Activated naive CD4-positive, alpha-beta T cell treated with anti-CD3 and anti-CD28 coated beads, Interleukin-2, amount 10 ng/mL, durations not matched to agents 7 days and 5 days (primary cell): ENCODE results near the gene CYP27C1.

ENCODE experiments used
- CTCF ChIA-PET: fragments of 350-600 bp; sonication (Branson Sonifier 250); formaldehyde crosslinking; loops from one replicate; lab custom pipeline; 2021; ENCODE audit warnings: antibody characterized with exemption; lab: Charles Lee
- DNase-seq: peaks from one replicate; pipeline ENCODE4 v3.0.0-alpha.2; 2020
- H3K27ac Mint-ChIP-seq: one replicate; pipeline ENCODE4 v1.8.0; 2021; ENCODE audit warnings: mild to moderate bottlenecking, moderate library complexity, mixed read lengths
- H3K27me3 Mint-ChIP-seq: one replicate; pipeline ENCODE4 v1.8.0; 2021; ENCODE audit warnings: mild to moderate bottlenecking, mixed read lengths
- H3K36me3 Mint-ChIP-seq: one replicate; pipeline ENCODE4 v1.8.0; 2021; ENCODE audit warnings: mixed read lengths
- H3K4me1 Mint-ChIP-seq: one replicate; pipeline ENCODE4 v1.8.0; 2021; ENCODE audit warnings: mixed read lengths
- H3K4me3 Mint-ChIP-seq: one replicate; pipeline ENCODE4 v1.8.0; 2021; ENCODE audit warnings: mild to moderate bottlenecking, moderate library complexity, mixed read lengths
- H3K9me3 Mint-ChIP-seq: one replicate; pipeline ENCODE4 v1.8.0; 2021; ENCODE audit warnings: mixed read lengths

CYP27C1 gene

GRCh38 chr2:127176371-127177311 is 43.5 kb downstream of the CYP27C1 start:
- H3K4me1 Mint-ChIP-seq, result no peaks in the 10 kb centered on the region
- H3K27me3 Mint-ChIP-seq, result peaks cover 16% of the 10 kb centered on the region
- CTCF ChIA-PET, result interaction anchor here (1.2 kb wide), 1 partner anchor 21 kb away, joined by 4 read pairs; no protein-coding TSS in a partner anchor
- no peak overlapping the region for H3K27ac Mint-ChIP-seq
- peaks cover 8% of the 10 kb centered on the region for H3K9me3 Mint-ChIP-seq
- no peak for DNase-seq
- no peaks in the 10 kb centered on the region for H3K36me3 Mint-ChIP-seq
- no peak overlapping the region for H3K4me3 Mint-ChIP-seq

DNA sequence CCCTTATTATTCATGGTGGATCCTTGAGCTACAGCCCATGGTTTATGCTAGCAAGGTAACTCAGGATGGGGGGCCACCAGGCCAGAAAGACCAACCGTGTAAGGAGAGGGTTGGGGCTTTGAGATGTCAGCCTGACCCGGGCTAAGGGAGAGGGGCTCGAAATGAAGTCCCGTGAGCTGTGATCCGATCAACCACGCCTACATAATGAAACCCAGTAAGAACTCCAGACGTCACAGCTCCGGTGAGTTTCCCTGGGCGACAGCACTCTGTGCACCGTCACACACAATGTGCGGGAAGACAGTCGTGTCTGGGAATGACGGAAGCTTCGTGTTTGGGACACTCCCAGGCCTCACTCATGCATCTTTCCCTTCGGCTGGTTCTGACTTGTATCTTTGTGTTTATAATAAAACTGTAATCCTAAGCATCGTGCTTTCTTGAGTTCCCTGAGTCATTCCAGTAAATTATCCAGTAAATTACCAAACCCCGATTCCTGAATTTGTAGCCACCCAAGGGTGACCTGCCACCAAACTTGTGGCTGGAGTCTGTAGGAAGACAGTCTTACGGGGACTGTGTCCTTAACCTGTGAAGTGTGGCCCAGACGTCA is 44.2 kb downstream of the CYP27C1 start:
- DNase-seq, result no peak
- no peaks in the 10 kb centered on the region for H3K4me1 Mint-ChIP-seq
- peaks cover 8% of the 10 kb centered on the region for H3K9me3 Mint-ChIP-seq
- CTCF ChIA-PET, result interaction anchor here (1.2 kb wide), 1 partner anchor 22 kb away, joined by 4 read pairs; no protein-coding TSS in a partner anchor
- no peaks in the 10 kb centered on the region for H3K36me3 Mint-ChIP-seq
- H3K27me3 Mint-ChIP-seq, result peaks cover 15% of the 10 kb centered on the region
- H3K27ac Mint-ChIP-seq, result no peak overlapping the region
- no peak overlapping the region for H3K4me3 Mint-ChIP-seq

- no peak for DNase-seq
- H3K27ac Mint-ChIP-seq, result no peak overlapping the region
- no peak overlapping the region for H3K4me3 Mint-ChIP-seq
- H3K9me3 Mint-ChIP-seq, result peaks cover 4% of the 10 kb centered on the region
- H3K27me3 Mint-ChIP-seq, result peaks cover 10% of the 10 kb centered on the region
- no peaks in the 10 kb centered on the region for H3K4me1 Mint-ChIP-seq
- CTCF ChIA-PET, result interaction anchor here (1.2 to 2.4 kb wide), 2 partner anchors 22 to 107 kb away, joined by 4 to 9 read pairs; no protein-coding TSS in a partner anchor
- H3K36me3 Mint-ChIP-seq, result no peaks in the 10 kb centered on the region
Measured at GRCh38 chr2:127175041-127175721, 44.9 kb downstream of the CYP27C1 start.

DNA sequence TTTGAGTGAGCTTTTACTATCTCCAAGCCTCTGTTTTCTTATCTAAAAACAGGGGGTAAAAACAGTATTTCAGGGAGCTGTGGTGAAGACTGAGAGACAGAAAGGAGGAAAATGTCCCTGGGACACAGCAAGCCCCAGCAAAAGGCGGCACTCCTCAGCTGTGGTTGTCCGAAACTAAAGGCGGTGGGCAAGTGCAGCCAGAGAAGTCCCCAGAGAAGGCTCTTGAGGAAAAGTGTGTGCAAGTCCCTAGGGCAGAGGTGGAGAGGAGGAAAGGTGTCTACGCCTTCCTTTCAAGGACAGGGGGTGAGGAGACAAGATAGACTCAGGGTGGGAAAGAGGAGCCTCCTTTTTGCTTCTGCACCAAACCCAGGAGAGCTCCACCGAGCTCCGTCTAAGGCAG is 45.5 kb downstream of the CYP27C1 start:
- Mint-ChIP-seq H3K27me3 (peaks cover 6% of the 10 kb centered on the region), H3K27ac (no peak overlapping the region), H3K36me3 (no peaks in the 10 kb centered on the region), H3K4me1 (no peaks in the 10 kb centered on the region), H3K4me3 (no peak overlapping the region), H3K9me3 (no peaks in the 10 kb centered on the region)
- DNase-seq, result no peak
- CTCF ChIA-PET, result interaction anchor here (2.4 kb wide), 1 partner anchor 107 kb away, joined by 9 read pairs; no protein-coding TSS in a partner anchor

- no peaks in the 10 kb centered on the region for H3K36me3 Mint-ChIP-seq
- DNase-seq, result no peak
Measured at GRCh38 chr2:127174136-127174535, 46.0 kb downstream of the CYP27C1 start.

DNA sequence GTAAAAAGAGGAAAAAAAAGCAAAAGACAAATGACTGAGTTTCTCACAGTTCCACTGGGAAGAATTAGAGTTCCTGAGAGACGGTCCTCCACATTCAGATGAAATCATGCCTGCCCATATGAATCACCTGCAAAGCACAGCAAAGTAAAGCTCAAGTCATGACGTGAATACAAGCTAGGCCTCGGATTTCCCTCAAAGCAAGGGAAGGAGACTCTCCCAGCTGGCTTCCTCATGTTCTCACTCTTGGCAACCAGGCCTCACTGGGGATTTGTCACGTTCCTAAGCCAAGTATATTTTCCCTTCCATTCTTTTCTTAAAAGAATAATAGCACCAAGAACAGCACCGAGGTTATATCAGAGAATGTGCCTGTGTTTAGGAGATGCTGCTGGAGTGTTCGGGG is 47.0 kb downstream of the CYP27C1 start:
- no peaks in the 10 kb centered on the region for H3K9me3 Mint-ChIP-seq
- no peak for DNase-seq
- H3K27ac Mint-ChIP-seq, result no peak overlapping the region
- no peaks in the 10 kb centered on the region for H3K27me3 Mint-ChIP-seq
- no peak overlapping the region for H3K4me3 Mint-ChIP-seq
- no peaks in the 10 kb centered on the region for H3K36me3 Mint-ChIP-seq
- CTCF ChIA-PET, result interaction anchor here (0.8 to 2.4 kb wide), 2 partner anchors 76 to 105 kb away, joined by 4 to 9 read pairs; no protein-coding TSS in a partner anchor
- no peaks in the 10 kb centered on the region for H3K4me1 Mint-ChIP-seq

More at GRCh38 chr2:127174136-127174535, 46.0 kb downstream of the CYP27C1 start:
- CTCF ChIA-PET, result interaction anchor here (2.4 kb wide), 1 partner anchor 106 kb away, joined by 9 read pairs; no protein-coding TSS in a partner anchor
- H3K27ac Mint-ChIP-seq, result no peak overlapping the region
- H3K9me3 Mint-ChIP-seq, result no peaks in the 10 kb centered on the region
- no peak overlapping the region for H3K4me3 Mint-ChIP-seq
- peaks cover 3% of the 10 kb centered on the region for H3K27me3 Mint-ChIP-seq
- no peaks in the 10 kb centered on the region for H3K4me1 Mint-ChIP-seq

- H3K27me3 Mint-ChIP-seq, result no peaks in the 10 kb centered on the region
- H3K9me3 Mint-ChIP-seq, result no peaks in the 10 kb centered on the region
- DNase-seq, result no peak
- no peak overlapping the region for H3K4me3 Mint-ChIP-seq
- H3K4me1 Mint-ChIP-seq, result no peaks in the 10 kb centered on the region
- no peak overlapping the region for H3K27ac Mint-ChIP-seq
- CTCF ChIA-PET, result interaction anchor here (0.8 kb wide), 1 partner anchor 76 kb away, joined by 4 read pairs; no protein-coding TSS in a partner anchor
- no peaks in the 10 kb centered on the region for H3K36me3 Mint-ChIP-seq
Measured at GRCh38 chr2:127172306-127172705, 47.8 kb downstream of the CYP27C1 start.

GRCh38 chr2:127170452-127171197 is 49.5 kb downstream of the CYP27C1 start:
- H3K9me3 Mint-ChIP-seq, result no peaks in the 10 kb centered on the region
- H3K27ac Mint-ChIP-seq, result no peak overlapping the region
- H3K27me3 Mint-ChIP-seq, result no peaks in the 10 kb centered on the region
- H3K4me3 Mint-ChIP-seq, result no peak overlapping the region
- H3K36me3 Mint-ChIP-seq, result no peaks in the 10 kb centered on the region
- H3K4me1 Mint-ChIP-seq, result no peaks in the 10 kb centered on the region
- DNase-seq, result no peak
- CTCF ChIA-PET, result no interaction called here

- H3K9me3 Mint-ChIP-seq, result no peaks in the 10 kb centered on the region
- no peak for DNase-seq
- H3K27me3 Mint-ChIP-seq, result no peaks in the 10 kb centered on the region
- H3K36me3 Mint-ChIP-seq, result no peaks in the 10 kb centered on the region
- CTCF ChIA-PET, result no interaction called here
- no peak overlapping the region for H3K4me3 Mint-ChIP-seq
- H3K4me1 Mint-ChIP-seq, result peaks cover 2% of the 10 kb centered on the region
- no peak overlapping the region for H3K27ac Mint-ChIP-seq
Measured at GRCh38 chr2:127170021-127170420, 50.1 kb downstream of the CYP27C1 start.

GRCh38 chr2:127169066-127169660 is 50.9 kb downstream of the CYP27C1 start:
- Mint-ChIP-seq H3K9me3 (no peaks in the 10 kb centered on the region), H3K27me3 (no peaks in the 10 kb centered on the region), H3K36me3 (no peaks in the 10 kb centered on the region), H3K27ac (no peak overlapping the region), H3K4me1 (peaks cover 2% of the 10 kb centered on the region), H3K4me3 (no peak overlapping the region)
- CTCF ChIA-PET, result no interaction called here
- no peak for DNase-seq

DNA sequence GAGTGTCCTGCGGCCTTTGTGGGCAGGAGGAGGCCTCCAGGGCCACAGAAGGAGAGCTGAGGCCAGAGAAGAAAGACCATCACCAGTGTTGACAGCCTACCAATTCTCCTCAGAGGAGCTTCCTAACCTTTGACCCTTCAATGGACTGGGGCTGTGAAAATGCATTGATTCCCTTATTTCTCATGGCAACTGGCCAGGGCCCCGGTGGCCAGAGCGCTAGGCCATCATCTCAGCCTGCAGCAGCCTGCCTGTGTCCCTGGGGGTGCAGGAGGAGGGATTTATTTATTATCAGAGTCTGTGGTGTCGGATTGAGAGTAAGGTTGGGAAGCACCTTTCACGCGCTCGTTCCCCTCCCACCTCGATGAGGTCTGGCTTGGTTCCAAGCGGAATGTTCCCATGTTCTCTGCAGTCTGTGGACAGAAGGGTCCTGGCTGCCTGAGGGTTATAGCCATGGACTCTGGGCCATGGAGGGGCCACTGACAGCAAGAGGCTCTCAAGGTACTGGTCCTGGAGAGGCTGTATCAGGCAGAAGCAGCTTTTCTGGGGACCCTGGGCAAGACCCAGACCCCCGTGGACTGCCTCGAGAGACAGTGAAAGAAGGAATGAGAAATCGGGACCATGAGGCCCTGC is 53.8 kb downstream of the CYP27C1 start:
- no peaks in the 10 kb centered on the region for H3K36me3 Mint-ChIP-seq
- no peak for DNase-seq
- peaks cover 2% of the 10 kb centered on the region for H3K4me1 Mint-ChIP-seq
- H3K4me3 Mint-ChIP-seq, result no peak overlapping the region
- CTCF ChIA-PET, result no interaction called here
- H3K27me3 Mint-ChIP-seq, result peaks cover 10% of the 10 kb centered on the region
- H3K27ac Mint-ChIP-seq, result no peak overlapping the region
- H3K9me3 Mint-ChIP-seq, result no peaks in the 10 kb centered on the region

GRCh38 chr2:127165539-127165935 is 54.6 kb downstream of the CYP27C1 start:
- no peak for DNase-seq
- peaks cover 18% of the 10 kb centered on the region for H3K27me3 Mint-ChIP-seq

More at GRCh38 chr2:127165539-127165935, 54.6 kb downstream of the CYP27C1 start:
- Mint-ChIP-seq H3K4me3 (no peak overlapping the region), H3K9me3 (no peaks in the 10 kb centered on the region), H3K27ac (no peak overlapping the region), H3K4me1 (peaks cover 2% of the 10 kb centered on the region), H3K36me3 (no peaks in the 10 kb centered on the region)
- CTCF ChIA-PET, result no interaction called here
